Measurements from ENCODE around the gene RPA1. TPM values are rescaled to one million over a fixed set of nuclear protein-coding genes. Genes with fewer than 3 reads are reported as not detected.

The RPA1 gene
- total RNA-seq, 4 donors from 2014 or later = 22.9 to 30.8 (median 29.2) TPM

- DNase-seq (ENCODE audit: extremely low spot score) = no peak
- Histone ChIP-seq H3K4me1 (peaks cover 7 to 12% (median 12%) of the 10 kb centered on the region in 4 donors), H3K9me3 (no peaks in the 10 kb centered on the region), H3K27ac (replicated peaks in 1 of 4) (peak overlapping the region in 3 of 4 donors; percentile 5 to 58 (median 28)), H3K36me3 (peaks cover 0 to 3% (median 0%) of the 10 kb centered on the region in 4 donors), H3K27me3 (no peaks in the 10 kb centered on the region), H3K4me3 (peak overlapping the region in 2 of 4 donors; percentile 26 to 30)
- WGBS = 30% methylated on average over 16 of the region's 27 CpGs
- intact Hi-C loops (cut with DNase I) = no loop called here
- no peak for TF ChIP-seq EP300 (IDR thresholded peaks at IDR 0.05)
- TF ChIP-seq, protein P1, sequence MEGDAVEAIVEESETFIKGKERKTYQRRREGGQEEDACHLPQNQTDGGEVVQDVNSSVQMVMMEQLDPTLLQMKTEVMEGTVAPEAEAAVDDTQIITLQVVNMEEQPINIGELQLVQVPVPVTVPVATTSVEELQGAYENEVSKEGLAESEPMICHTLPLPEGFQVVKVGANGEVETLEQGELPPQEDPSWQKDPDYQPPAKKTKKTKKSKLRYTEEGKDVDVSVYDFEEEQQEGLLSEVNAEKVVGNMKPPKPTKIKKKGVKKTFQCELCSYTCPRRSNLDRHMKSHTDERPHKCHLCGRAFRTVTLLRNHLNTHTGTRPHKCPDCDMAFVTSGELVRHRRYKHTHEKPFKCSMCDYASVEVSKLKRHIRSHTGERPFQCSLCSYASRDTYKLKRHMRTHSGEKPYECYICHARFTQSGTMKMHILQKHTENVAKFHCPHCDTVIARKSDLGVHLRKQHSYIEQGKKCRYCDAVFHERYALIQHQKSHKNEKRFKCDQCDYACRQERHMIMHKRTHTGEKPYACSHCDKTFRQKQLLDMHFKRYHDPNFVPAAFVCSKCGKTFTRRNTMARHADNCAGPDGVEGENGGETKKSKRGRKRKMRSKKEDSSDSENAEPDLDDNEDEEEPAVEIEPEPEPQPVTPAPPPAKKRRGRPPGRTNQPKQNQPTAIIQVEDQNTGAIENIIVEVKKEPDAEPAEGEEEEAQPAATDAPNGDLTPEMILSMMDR (IDR thresholded peaks at IDR 0.05) = no peak
- TF ChIP-seq POLR2A (IDR thresholded peaks at IDR 0.05; ENCODE audit: low read depth) = no peak
- TF ChIP-seq POLR2AphosphoS5 (IDR thresholded peaks at IDR 0.05) = no peak
Measured at GRCh38 chr17:1931844-1932579, 102.2 kb downstream of the RPA1 start.

DNA sequence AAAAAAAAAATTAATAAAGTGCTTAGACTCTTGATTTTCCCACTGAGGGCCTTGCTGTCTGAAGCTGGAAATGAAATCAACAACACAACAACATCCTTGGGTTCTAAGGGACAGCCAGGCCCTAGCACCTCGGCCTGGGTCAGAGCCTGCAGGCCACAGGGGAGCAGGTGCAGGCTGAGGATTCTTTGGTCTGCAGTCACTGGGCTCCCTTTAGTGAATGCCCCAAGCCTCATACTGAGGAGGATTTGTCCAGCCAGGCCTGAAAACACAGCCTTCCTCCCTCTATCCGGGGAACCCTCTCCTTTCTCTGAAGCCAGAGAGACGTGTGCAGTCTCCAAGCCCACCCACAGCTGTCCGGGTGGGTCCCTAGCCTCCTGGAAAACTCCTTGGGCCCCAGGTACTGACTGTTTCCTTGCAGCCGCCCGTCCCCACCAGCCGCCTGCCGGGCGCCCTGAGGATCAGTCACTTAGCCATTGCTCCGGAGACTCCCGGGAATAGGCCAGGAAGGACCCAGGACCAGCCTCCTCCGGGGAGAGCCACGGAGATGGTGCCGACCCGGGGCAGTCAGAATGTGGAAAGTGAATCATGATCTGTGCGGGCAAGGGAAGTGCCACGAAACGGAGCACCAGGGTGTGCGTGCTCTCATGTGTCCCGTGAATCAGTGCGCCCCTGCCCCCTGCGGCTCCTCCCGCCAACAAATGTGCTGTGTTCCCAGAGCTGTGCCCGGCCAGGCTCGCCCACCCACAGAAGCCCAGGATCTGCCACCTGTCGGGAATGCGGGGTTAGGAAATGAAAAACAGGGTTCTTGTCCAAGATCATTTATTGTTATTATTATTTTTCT is 104.3 kb downstream of the RPA1 start:
- H3K4me3 ChIP-seq = no peak overlapping the region

GRCh38 chr17:1934901-1935300 is 105.1 kb downstream of the RPA1 start:
- intact Hi-C loops (cut with DNase I) = no loop called here

More for the DNA sequence above, 104.3 kb downstream of the RPA1 start:
- peaks cover 7 to 12% (median 12%) of the 10 kb centered on the region in 4 donors for H3K4me1 ChIP-seq
- TF ChIP-seq POLR2A (IDR thresholded peaks at IDR 0.05; ENCODE audit: low read depth) (no peak), EP300 (IDR thresholded peaks at IDR 0.05) (no peak), POLR2AphosphoS5 (IDR thresholded peaks at IDR 0.05) (no peak)
- TF ChIP-seq, protein P1 (IDR thresholded peaks at IDR 0.05) = no peak
- no peaks in the 10 kb centered on the region for H3K27me3 ChIP-seq
- 87% methylated on average over 27 of the region's 27 CpGs for WGBS
- no peak overlapping the region for H3K27ac ChIP-seq (replicated peaks in 1 of 4)
- H3K9me3 ChIP-seq = no peaks in the 10 kb centered on the region
- DNase-seq (ENCODE audit: extremely low spot score) = no peak
- H3K36me3 ChIP-seq = peaks cover 0 to 3% (median 0%) of the 10 kb centered on the region in 4 donors
- intact Hi-C loops (cut with DNase I) = no loop called here

DNA sequence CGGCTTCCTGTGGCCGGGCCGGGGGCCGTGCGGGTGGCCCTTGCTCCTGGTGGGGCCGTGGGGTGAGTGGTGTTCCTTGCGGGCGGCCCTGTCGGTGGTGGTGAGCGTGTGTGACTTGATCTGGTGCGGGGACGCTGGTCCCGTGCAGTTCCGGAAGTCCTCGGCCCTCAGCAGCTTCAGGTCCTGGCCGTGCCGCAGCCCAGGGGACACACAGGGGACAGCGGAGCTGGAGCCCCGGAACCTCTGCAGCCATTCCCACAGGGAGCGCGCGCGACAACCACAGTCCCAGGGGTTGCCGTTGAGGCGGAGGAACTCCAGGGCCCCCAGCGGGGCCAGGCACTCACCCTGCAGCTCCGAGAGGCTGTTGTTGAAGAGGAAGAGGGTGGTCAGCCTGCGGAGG is 107.0 kb downstream of the RPA1 start:
- Histone ChIP-seq H3K9me3 (no peaks in the 10 kb centered on the region), H3K36me3 (peaks cover 0 to 3% (median 0%) of the 10 kb centered on the region in 4 donors), H3K4me1 (peaks cover 5 to 18% (median 14%) of the 10 kb centered on the region in 4 donors), H3K27me3 (peaks cover 0 to 7% (median 0%) of the 10 kb centered on the region in 4 donors), H3K4me3 (no peak overlapping the region), H3K27ac (replicated peaks in 1 of 4) (no peak overlapping the region)
- intact Hi-C loops (cut with DNase I) = no loop called here
- no peak for TF ChIP-seq POLR2AphosphoS5 (IDR thresholded peaks at IDR 0.05)
- TF ChIP-seq, protein P1 (IDR thresholded peaks at IDR 0.05) = no peak
- no peak for TF ChIP-seq POLR2A (IDR thresholded peaks at IDR 0.05; ENCODE audit: low read depth)
- TF ChIP-seq EP300 (IDR thresholded peaks at IDR 0.05) = no peak
- DNase-seq (ENCODE audit: extremely low spot score) = no peak
- whole genome bisulfite sequencing = 85% methylated on average over 5 of the region's 28 CpGs

More at GRCh38 chr17:1934901-1935300, 105.1 kb downstream of the RPA1 start:
- Histone ChIP-seq H3K4me1 (peaks cover 5 to 12% (median 12%) of the 10 kb centered on the region in 4 donors), H3K9me3 (no peaks in the 10 kb centered on the region), H3K4me3 (no peak overlapping the region), H3K27me3 (no peaks in the 10 kb centered on the region), H3K36me3 (peaks cover 0 to 3% (median 0%) of the 10 kb centered on the region in 4 donors), H3K27ac (replicated peaks in 1 of 4) (no peak overlapping the region)
- 77% methylated on average over 17 of the region's 17 CpGs for WGBS
- no peak for DNase-seq (ENCODE audit: extremely low spot score)
- TF ChIP-seq, protein P1 (IDR thresholded peaks at IDR 0.05) = no peak
- TF ChIP-seq POLR2AphosphoS5 (IDR thresholded peaks at IDR 0.05) = no peak
- TF ChIP-seq POLR2A (IDR thresholded peaks at IDR 0.05; ENCODE audit: low read depth) = no peak
- TF ChIP-seq EP300 (IDR thresholded peaks at IDR 0.05) = no peak
